ENCODE data around the gene CCNO.

CCNO gene

DNA sequence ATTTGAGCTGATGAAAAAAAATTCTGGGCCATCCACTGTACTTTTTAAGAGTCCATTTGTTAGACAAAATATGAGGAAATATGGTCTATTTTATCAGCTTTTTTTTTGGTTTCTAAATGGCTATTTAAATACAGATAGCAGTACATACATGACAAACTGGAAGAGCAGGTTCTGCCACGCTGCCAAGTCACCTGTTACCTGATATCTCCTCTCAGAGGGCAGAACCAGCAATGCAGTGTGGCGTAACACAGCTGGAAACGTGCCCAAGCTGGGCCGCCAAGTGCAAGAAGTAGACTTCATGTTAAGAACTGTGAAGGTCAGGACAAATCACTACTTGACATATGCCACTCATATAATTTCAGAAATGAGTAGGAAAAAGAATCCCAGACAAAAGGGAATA, 14.4 kb downstream of the CCNO start:
- no peak for TF ChIP-seq JUND (IDR thresholded peaks at IDR 0.05; ENCODE audit: low read depth)
- DNase-seq (ENCODE audit: low read depth in 1 of 2, low spot score in 1 of 2): peak in 1 of 2 experiments; percentile 74
- in situ Hi-C loops (cut with HindIII; ENCODE audit: low pct_unique_long_range_greater_than_20kb, low sequenced_read_pairs): no loop called here

DNA sequence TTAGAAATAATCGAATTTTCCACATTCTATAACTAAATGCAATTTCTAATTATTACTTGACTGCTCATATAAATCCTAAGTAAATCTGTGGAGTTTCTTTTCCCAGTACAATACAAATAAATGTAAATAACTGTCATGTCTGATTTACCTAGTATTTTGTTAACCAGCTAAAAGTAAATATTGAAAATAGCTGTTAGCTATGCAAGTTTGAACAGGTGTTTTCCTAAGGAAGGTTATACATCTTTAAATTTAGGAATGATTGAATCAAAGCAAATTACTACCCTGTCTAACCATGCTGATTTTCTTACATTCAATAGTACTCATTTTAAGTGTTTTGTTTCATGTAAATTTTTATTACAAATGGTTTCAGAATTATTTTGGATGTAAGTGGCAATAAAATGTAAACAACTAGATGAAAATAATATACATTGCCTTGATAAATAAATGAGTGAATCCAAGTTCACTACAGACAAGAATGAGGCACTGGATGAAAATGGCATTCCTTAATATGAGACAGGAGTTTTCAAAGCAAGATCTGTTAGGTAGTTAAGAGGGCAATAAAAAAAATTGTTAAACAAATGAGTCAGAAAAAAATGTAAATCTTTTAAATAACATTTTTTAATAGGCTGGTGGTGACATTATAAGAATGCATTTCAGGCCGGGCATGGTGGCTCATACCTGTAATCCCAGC, 22.1 kb downstream of the CCNO start:
- in situ Hi-C loops (cut with HindIII; ENCODE audit: low pct_unique_long_range_greater_than_20kb, low sequenced_read_pairs): no loop called here
- peak in 1 of 2 experiments; percentile 91 for DNase-seq (ENCODE audit: low read depth in 1 of 2, low spot score in 1 of 2)
- TF ChIP-seq JUND (IDR thresholded peaks at IDR 0.05; ENCODE audit: low read depth): peak; percentile 35

DNA sequence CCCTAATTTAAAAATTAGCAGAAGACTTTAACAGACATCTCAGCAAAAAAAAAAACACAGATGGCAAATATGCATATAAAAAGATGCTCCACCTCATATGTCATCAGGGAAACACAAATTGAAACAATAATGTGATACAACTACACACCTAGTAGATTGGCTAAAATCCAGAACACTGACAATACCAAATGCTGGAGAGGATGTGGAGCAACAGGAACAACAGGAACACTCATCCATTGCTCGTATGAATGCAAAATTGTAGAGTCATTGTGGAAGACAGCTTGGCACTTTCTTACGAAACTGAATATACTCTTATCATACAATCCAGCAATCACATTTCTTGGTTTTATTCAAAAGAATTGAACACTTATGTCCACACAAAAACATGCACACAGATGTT, 28.4 kb downstream of the CCNO start:
- in situ Hi-C loops (cut with HindIII; ENCODE audit: low pct_unique_long_range_greater_than_20kb, low sequenced_read_pairs): no loop called here
- DNase-seq (ENCODE audit: low read depth in 1 of 2, low spot score in 1 of 2): no peak
- no peak for TF ChIP-seq JUND (IDR thresholded peaks at IDR 0.05; ENCODE audit: low read depth)

GRCh38 chr5:55191165-55191564, 42.2 kb downstream of the CCNO start:
- in situ Hi-C loops (cut with HindIII; ENCODE audit: low pct_unique_long_range_greater_than_20kb, low sequenced_read_pairs): no loop called here

GRCh38 chr5:55188656-55189540, 44.5 kb downstream of the CCNO start:
- TF ChIP-seq JUND (IDR thresholded peaks at IDR 0.05; ENCODE audit: low read depth): peak; percentile 90
- in situ Hi-C loops (cut with HindIII; ENCODE audit: low pct_unique_long_range_greater_than_20kb, low sequenced_read_pairs): no loop called here
- peak; percentile 68 to 96 for DNase-seq (ENCODE audit: low read depth in 1 of 2, low spot score in 1 of 2)

More at GRCh38 chr5:55191165-55191564, 42.2 kb downstream of the CCNO start:
- no peak for TF ChIP-seq JUND (IDR thresholded peaks at IDR 0.05; ENCODE audit: low read depth)
- no peak for DNase-seq (ENCODE audit: low read depth in 1 of 2, low spot score in 1 of 2)

GRCh38 chr5:55187370-55187769, 46.0 kb downstream of the CCNO start:
- in situ Hi-C loops (cut with HindIII; ENCODE audit: low pct_unique_long_range_greater_than_20kb, low sequenced_read_pairs): no loop called here
- peak; percentile 52 to 88 for DNase-seq (ENCODE audit: low read depth in 1 of 2, low spot score in 1 of 2)
- no peak for TF ChIP-seq JUND (IDR thresholded peaks at IDR 0.05; ENCODE audit: low read depth)

All from T47D (cell line).